IPS-18c (cell line): ENCODE data around the gene PRTFDC1.
"Not testable (repeated sequence)": the region's sequence is repeated elsewhere in the genome, so short reads cannot be mapped to it uniquely, and the experiment has no call there.

Experiments
- H3K4me3 ChIP-seq: 2 replicates; pipeline ENCODE4 v1.7.0; 2013; ENCODE audit warnings: low read depth, mild to moderate bottlenecking, low read length, moderate library complexity; ENCODE audit not compliant: insufficient read depth
- H3K9me3 ChIP-seq: one replicate; pipeline ENCODE4 v1.6.1; 2013; ENCODE audit warnings: mild to moderate bottlenecking, low read length, moderate library complexity; ENCODE audit not compliant: control insufficient read depth, insufficient read depth

Gene PRTFDC1

GRCh38 chr10:24920192-24920591 is 32.2 kb downstream of the PRTFDC1 start:
- H3K4me3 ChIP-seq = not testable (repeated sequence)

GRCh38 chr10:24919629-24920028 is 32.8 kb downstream of the PRTFDC1 start:
- not testable (repeated sequence) for H3K4me3 ChIP-seq, H3K9me3 ChIP-seq

More at GRCh38 chr10:24920192-24920591, 32.2 kb downstream of the PRTFDC1 start:
- not testable (repeated sequence) for H3K9me3 ChIP-seq

DNA sequence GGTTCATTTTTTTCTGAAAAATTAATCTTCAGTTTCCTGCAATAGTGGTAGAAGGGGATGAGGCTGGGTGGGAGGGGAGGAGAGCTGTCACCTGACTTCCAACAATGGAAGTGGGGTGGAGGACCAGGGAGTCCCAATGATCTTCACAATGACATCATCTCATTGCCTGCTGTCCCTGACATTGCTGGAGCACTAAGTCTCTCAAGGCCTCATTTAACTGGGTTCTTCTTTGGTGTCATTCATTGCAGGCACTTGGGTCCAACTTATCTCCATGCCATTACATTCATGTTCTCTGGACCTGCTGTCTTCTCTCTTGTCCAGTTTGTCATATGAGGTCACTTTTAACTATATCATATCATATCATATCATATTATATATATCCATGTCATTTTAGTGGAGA is 34.4 kb downstream of the PRTFDC1 start:
- Histone ChIP-seq H3K4me3 (no peak overlapping the region), H3K9me3 (peaks cover 2% of the 10 kb centered on the region)

DNA sequence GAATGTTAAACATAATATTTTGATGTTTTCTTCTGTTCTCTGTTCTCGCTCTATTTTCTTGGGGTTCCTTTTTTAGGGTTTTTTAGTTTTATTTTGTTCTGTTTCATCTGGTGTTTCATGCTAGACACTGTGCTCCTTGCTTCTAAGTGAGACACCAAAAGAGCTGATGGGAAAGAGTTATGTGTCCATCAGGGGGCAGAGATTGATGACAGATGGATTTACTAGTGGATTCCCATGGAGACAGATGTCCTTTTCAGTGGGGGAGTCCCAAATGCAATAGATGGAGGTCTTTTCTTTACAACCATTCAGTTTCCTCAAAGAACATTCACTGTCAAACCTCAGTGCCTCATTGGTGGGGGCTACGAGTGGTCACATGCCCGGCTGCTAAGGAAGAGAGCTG is 34.9 kb downstream of the PRTFDC1 start:
- no peak overlapping the region for H3K4me3 ChIP-seq

DNA sequence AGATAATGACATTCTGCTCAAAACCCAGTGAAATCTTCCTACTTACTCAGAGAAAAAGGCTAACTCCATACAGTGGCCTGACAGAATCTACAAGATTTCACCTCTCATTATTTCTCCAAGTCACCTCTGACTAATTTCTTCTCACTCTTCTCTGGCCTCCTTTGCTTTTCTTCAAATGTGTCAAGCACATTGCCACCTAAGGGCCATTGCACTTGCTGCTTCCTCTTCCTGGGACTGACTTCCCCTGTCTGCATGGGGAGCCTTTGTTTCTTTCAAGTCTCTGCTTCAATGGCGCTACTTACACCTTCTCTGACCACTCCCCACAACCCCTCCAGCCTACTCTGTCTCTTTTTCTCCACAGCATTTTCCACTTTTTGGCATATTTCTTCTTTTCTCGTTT is 36.0 kb downstream of the PRTFDC1 start:
- Histone ChIP-seq H3K4me3 (no peak overlapping the region), H3K9me3 (peaks cover 2% of the 10 kb centered on the region)

More for the DNA sequence above, 34.9 kb downstream of the PRTFDC1 start:
- H3K9me3 ChIP-seq = peaks cover 2% of the 10 kb centered on the region

GRCh38 chr10:24915304-24915703 is 37.1 kb downstream of the PRTFDC1 start:
- no peak overlapping the region for H3K4me3 ChIP-seq
- peaks cover 2% of the 10 kb centered on the region for H3K9me3 ChIP-seq

DNA sequence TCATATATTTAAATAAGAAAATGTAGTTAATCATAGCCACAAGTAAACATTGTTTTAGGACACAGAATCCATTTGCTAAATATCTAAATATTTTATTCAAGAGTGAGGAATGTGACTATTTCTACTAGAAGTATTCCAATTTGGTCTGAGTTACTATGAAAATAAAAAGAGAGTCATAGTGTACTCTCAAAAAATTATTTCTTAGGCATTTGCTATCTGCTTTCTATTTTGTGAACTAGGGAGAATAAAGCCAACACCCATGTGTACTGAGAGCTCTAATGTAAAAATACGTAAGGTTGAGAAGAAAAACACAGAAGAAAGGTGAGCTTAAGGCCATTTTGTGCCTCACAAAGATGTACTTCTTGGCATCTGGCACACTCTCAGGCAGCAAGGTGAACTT is 38.3 kb downstream of the PRTFDC1 start:
- no peaks in the 10 kb centered on the region for H3K9me3 ChIP-seq

DNA sequence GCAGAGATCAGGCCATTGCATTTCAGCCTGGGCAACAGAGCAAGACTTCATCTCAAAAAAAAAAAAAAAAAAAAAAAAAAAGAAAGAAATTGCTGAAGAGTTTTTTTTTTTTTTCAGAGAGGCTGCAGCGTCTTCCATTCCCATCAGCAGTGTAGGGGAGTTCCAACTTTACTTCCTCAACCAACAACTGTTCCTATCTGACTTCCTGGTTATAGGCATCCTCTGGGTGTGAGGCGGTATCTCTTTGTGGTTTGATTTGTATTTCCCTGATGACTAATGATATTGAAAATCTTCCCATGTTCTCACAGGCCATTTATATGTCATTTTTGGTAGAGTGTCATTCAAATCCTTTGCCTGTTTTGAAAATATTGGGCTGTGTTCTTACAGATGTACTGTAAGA is 40.2 kb downstream of the PRTFDC1 start:
- Histone ChIP-seq H3K4me3 (no peak overlapping the region), H3K9me3 (no peaks in the 10 kb centered on the region)

More for the DNA sequence above, 38.3 kb downstream of the PRTFDC1 start:
- H3K4me3 ChIP-seq = no peak overlapping the region

DNA sequence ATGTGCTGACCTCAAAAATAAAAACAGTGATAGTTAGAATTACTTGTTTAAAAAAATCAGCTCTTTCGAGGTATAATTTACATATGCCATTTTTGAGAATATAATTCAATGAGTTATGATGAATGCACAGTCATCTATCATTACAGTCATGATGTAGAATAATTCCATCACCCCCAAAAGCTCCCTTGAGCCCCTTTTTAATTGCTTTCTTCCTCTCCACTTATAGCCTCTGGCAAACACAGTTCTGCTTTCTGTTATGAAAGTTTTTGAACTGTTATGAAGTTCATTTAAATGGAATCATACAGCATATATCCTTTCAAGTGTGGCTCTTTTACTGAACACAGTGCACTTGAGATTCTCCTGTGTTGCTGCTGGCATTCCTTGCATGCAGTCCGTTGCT is 41.4 kb downstream of the PRTFDC1 start:
- H3K9me3 ChIP-seq = no peaks in the 10 kb centered on the region
- H3K4me3 ChIP-seq = no peak overlapping the region

DNA sequence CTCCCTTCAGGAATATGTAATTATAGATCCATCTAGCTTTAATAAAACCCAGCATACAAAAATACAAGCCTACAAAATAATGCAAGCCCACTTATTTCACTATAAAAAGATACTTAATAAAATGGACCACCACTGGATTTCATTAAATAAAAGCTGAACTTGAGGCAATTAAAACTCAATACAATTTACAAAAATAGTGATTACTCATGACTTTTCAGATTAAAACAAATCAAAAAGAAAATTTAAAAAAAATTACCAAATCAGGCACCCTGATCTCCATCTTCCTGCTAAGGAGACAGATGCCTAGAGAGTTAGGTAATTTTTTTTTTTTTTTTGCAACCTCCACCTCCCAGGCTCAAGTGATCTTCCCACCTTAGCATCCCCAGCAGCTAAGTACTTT is 41.8 kb downstream of the PRTFDC1 start:
- H3K9me3 ChIP-seq = no peaks in the 10 kb centered on the region
- no peak overlapping the region for H3K4me3 ChIP-seq

DNA sequence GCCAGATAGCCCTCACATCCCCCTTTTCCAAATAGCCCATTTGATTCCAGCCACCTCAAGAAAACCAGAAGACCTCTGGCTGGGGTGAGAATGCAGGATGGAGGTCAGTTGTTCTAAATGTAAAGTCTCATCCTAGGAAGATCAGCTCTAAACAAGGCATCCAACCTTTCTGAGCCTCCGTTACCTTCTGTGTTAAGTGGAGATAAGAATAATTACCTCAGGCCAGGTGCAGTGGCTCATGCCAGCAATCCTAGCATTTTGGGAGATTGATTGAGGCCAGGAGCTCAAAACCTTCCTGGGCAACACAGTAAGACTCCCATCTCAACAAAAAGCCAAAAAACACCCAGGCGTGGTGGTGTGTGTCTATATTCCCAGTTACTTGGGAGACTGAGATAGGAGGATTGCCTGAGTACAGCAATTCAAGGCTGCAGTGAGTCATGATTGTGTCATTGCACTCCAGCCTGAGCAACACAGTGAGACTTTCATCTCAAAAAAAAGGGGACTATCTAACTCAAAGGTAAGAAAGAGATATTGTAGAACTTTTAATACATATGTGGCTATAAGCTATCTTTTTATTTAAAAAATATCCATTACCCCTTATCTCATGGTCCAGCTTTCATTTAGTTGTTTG is 43.5 kb downstream of the PRTFDC1 start:
- no peak overlapping the region for H3K4me3 ChIP-seq
- no peaks in the 10 kb centered on the region for H3K9me3 ChIP-seq

DNA sequence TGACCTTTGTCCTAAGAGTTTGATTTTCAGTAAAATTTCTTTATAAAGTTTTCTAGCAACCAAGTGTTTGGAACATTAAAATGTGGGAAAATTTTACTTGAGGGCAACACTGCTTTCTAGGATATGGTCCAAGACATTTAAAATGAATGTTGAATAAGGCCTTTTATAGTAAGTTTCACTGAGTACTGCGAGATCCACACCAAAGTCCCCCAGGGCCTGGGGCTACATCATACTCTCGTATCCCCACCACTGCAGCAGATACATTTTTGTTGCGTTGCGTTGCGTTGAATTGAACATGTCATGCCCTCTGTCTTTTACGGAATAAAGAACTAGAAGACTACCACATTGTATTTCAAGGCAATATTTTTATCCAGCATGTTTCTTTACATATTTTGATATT is 44.5 kb downstream of the PRTFDC1 start:
- no peak overlapping the region for H3K4me3 ChIP-seq
- H3K9me3 ChIP-seq = no peaks in the 10 kb centered on the region

DNA sequence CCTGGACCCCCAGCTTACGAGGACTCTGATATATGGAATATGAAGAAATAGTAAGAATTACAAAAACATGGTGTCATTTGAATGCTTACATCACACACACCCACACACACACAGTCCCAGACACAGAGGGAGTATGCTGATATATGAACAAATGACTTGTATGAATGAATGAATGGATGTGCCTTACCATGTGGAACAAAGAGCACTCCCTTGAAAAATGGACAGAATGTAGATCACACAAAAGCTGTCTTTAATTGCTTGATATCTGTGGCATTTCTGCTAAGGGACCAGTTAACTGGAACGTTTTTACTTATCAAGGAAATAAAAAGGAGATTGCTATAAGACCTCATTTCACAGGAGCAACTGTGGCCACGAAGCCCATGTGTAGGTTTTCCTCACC is 46.0 kb downstream of the PRTFDC1 start:
- H3K9me3 ChIP-seq = no peaks in the 10 kb centered on the region
- no peak overlapping the region for H3K4me3 ChIP-seq

GRCh38 chr10:24904824-24905223 is 47.6 kb downstream of the PRTFDC1 start:
- H3K4me3 ChIP-seq = no peak overlapping the region
- no peaks in the 10 kb centered on the region for H3K9me3 ChIP-seq

DNA sequence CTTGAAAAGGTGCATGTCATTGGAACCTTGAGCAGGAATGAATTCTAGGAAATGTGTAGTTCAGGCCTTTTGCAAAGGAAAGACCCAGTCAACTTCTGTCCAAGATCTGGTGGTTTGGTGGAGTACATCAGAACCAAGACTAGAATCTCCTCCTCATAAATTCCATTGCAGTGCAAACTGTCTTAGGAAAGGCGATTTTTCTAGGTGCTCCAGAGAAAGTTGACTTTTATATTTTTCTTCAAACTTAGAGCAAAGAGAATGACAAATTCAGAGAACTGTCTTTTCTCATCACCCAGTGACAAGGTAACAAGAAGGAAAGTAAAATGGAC is 50.0 kb downstream of the PRTFDC1 start:
- no peak overlapping the region for H3K4me3 ChIP-seq
- no peaks in the 10 kb centered on the region for H3K9me3 ChIP-seq

DNA sequence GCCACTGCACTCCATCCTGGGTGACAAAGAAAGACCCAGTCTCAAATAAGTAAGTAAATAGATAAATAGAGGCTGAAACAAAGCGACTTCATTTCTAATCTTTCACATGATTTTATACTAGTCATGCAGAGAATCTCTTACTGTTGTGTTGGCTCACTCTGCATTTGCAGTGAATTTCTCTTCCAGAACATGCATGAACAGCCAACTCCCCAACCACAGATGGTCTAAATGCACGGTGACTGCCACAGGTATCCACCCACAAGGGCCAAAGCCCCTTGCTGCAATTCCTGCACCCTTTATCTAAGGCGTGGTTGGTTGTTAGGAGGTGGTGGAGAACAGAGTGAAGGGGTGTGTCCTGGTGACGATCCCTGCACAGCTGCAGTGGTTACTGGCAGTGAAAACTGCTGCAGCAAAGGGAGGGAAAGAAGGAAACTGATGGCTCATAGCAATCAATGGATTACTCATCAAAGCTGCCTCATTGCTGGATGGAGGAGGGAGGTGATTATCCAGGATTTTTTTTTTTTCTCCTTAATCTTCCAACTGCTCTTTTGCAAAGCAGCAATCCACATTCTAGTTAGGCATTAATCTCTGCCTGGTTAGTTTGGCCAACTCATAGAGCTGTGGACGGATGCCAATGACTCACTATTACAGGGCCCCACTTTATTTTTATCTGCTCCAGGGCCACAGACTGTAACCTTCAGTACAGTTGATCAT is 50.6 kb downstream of the PRTFDC1 start:
- no peak overlapping the region for H3K4me3 ChIP-seq
- no peaks in the 10 kb centered on the region for H3K9me3 ChIP-seq

DNA sequence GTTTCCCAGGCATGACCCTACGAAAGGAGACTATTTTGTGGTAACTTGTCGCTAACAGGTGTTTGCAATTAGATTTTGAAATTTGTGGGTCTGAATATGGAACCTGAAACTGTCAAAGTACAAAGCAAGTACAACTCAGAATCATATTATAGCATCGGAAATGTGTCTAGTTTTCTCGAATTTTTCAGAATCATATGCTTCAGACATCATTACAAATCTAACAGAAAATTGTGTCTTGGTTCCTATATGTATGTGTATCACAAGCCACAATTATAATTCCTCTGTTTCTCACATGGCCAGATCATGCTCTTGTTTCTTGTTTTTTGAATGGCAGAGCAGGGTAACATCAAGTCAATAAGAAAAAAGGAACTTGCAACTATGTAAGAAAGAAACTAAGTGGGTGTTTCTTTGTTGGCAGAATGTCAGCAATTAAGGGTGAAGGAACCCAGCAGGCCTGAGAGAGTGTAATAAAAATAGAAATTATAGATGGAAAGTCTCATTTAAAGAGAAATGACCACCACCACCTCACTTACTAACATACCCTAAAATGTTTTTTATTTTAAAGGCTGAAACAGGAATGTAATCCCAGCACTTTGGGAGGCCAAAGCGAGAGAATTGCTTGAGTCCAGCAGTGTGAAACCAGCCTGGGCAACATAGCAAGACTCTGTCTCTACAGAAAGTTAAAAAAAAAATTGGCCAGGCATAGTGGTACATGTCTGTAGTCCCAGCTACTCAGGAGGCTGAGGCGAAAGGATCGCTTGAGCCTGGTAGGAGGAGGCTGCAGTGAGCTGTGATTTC is 51.3 kb downstream of the PRTFDC1 start:
- no peaks in the 10 kb centered on the region for H3K9me3 ChIP-seq
- H3K4me3 ChIP-seq = no peak overlapping the region

DNA sequence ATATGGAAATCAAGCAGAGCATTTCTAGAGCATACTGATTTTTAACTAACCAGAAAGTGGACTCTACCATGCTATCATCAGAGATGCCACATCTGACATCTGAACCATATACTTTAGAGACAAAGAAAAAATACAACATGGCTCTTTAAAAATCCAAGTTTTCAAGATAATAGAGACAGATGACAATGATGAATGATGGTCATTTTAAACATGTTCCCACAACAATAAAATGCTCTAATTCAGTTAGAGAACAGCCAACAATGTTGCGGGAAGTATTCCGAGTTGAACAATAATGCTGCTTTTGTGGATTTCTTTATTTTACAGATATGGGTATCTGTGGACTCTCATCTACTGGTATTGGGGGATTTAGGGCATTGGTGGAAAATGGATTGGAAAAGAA is 52.8 kb downstream of the PRTFDC1 start:
- no peak overlapping the region for H3K4me3 ChIP-seq

More for the DNA sequence above, 52.8 kb downstream of the PRTFDC1 start:
- no peaks in the 10 kb centered on the region for H3K9me3 ChIP-seq
